ENCODE measurements around the gene NOSIP.

Gene NOSIP

DNA sequence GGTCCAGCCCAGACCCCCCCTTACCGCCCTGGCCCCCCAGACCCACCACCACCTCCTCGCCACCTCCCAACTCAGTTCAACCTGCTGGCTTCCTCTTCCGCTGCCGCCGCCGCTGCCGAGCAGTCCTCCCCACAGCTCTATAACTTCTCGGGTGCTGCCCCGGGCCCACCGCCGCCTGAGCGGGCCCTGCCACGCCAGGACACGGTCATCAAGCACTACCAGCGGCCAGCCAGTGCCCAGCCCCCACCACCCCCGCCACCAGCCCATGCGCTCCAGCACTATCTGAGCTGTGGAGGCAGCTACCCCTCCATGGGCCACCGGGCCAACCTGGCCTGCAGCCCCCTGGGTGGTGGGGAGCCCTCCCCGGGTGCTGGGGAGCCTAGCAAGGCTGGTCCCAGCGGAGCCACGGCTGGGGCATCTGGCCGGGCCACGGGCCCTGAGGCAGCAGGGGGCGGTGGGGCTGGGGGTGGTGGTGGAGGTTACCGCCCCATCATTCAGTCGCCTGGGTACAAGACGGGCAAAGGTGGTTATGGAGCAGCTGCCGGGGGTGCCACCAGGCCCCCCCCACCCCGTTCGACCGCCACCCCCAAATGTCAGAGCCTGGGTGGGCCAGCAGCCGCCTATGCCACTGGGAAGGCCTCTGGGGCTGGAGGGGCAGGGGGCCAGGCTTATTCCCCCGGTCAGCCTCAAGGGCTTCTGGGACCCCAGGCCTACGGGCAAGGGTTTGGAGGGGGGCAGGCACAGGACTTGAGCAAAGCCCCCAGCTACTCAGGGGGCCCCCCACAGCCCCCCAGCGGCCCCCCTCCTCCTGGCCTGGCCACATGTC, 14.8 kb upstream of the NOSIP start:
- no peak for DNase-seq

DNA sequence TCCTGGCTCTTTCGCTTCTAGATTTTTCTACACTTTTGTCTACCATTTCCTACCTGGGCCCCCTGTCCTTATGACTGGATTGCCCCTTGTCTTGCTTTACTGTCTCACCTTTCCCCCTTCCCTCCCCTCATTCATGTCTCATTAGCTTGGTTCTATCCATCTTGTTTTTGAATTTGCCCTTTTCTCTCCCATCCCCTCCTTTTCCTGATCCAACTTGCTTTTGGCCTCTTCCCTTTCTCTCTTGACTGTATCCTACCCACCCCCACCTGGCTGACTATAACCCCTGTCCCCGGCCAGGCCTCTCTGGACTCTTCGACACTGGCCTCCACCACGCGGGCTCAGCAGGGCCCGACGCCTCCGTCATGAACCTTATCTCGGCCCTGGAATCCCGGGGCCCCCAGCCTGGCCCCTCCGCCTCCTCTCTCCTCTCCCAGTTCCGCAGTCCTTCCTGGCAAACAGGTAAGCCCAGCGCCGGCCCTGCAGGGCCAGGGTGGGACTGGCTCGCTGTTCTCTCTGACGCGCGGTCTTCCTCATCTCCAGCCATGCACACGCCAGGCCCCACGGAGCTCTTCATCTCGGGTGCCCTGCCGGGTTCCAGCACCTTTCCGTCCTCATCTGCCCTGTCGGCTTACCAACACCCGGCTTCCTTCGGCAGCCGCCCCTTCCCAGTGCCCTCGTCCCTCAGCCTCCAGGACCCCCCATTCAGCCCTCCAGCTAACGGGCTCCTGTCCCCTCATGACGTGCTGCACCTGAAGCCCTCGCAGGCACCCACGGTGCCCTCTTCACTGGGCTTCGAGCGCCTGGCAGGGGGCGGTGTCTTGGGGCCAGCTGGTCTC, 14.0 kb upstream of the NOSIP start:
- DNase-seq = no peak

DNA sequence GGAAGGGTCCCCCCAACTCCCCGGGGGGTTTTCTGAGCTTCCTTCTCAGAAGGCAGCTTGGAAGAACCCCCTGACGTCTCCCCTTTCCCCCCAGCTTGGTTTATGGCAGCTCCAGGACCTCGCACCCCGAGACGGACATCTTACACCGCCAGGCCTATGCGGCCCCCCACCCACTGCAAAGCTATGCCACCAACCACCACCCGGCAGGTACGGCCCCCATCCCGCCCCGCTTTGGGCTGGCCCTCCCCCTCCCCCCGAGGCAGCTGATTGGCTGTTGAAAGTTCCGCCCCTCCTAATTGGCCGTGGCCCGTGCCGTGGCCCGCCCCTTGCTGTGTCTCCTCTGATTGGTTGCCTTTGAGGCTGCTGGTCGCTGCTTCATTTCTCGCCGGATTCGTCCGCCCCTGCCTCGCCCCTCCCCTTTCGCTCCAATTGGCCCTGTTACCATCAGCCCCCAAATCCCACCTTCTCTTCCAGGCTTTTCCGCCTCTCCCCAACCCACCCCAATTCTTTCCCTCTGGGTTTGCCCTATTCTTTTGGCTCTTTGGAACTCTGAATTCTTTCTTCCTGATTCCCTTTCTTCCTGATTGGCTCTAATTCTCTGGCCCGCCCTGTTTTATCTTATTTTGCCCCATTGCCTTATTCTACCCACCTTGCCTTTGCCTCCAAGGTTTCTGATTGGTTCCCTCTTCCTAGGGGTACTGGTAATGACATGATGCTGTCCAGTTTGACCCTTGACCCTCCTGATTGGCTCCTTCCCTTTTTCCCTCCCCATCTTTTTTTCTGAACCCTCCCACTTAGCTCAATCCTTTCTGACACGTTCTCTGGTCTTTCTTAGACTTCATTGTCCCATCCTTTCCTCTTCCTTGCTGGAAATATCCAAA, 13.1 kb upstream of the NOSIP start:
- DNase-seq = peak; percentile 95

DNA sequence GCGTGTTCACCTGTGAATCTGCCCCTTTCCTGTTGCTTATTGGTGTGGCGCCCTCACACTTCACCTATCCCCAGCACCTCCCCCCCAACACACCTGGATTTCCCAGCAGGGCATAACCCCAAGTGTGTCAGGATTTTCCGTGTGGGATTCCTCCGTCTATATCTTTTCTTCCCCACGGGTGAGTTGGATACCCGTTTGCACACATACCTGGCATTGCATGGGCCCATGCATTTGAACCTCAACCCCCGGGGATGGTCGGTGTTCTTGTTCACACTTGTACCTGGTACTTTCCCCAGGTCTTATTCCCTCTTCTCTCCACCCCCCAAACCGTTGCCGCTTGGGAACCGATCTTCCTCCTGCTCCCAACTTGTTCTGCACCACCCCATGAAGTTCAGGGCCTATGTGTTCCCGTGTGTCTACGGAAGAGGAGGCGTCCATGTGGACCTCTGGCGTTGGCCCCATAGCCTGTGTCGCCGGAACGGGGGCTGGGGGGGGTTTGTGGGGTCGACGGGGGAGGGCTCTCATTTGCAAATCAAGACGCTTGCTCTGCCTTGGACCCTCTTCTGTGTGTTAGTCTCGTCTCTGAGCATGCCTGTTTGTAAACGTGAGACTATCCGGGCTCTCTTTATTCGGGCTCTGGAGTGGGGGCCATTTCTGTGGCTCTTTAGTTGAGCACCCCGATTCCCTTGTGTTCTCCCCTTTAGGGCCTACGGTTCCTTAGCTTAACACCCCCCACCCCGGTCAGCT, 12.3 kb upstream of the NOSIP start:
- peak; percentile 67 for DNase-seq

DNA sequence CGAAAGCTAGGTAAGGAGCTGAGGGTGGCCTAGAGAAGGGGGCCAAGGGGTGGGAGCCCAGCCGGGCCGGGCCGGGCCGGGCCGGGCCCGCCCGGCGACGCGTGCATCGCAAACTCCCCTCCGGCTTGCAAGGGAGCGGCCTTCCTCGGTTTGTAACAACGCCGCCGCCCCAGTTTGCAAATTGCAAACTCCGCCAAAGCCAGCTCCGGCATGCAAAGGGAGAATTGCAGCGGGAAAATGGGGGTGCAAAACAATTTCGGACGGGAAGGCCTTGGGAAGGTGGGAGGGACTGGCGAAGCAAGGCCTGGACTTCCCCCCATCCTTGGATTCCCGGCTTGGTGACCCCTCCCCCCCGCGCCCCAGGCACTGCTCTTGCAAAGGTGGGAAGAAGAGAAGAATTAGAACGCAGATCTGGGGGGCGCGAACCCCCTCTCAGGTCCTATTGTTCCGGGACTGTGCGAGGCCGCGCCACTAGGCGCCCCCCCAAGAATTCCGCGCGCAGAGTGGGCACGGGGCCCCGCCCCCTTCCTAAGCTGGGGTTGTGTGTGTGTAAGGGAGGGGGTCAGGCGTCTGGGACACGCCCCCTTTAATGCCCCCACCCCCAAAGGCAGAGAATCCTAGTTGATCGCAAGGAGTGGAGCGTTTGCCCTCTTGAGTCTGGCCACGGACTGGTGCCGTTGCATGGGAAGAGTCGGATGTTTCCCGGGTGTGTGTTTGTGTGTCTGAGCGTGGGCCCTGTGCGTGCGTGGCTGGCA, 11.6 kb upstream of the NOSIP start:
- peak; percentile 74 for DNase-seq

DNA sequence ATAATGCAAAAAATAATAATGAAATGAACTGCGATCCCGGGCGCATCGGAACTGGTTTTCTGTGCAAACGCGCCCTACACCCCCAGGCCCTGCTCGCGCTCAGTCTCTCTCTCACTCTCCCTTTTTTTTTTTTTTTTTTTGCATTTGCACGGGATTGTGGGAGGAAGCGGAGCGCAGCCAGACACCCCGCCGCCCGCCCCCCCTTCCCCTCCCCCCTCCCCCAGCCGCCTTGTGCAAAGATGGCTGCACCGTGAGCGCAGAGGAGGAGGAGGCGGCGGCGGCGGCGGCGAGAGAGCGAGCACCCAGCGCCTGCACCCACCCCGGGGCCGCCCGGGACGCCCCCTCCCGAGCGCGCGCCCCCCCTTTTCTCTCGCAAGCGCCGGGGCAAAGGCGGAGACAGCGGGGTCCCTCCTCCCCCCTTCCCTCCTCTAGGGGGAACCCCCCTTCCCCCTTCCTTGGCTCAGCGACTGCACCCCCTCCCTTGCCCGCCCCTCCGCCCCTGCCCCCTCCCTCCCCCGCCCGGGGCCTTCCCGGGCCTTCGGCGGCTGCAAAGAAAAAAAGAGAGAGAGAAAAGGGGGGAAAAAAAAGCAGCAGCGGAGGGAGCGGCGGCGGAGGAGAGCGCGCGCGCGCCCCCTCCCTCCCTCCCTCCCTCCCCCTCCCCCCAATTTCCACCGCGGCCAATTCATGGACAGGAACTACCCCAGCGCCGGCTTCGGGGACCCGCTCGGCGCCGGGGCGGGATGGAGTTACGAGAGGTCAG, 10.8 kb upstream of the NOSIP start, which contains the start of gene PRR12:
Gene PRR12, plus strand, starts transcription at position 212 of the 760 bp plus-strand sequence. Its CDS starts 473 bp downstream, at position 685.
- peak; percentile 82 for DNase-seq

DNA sequence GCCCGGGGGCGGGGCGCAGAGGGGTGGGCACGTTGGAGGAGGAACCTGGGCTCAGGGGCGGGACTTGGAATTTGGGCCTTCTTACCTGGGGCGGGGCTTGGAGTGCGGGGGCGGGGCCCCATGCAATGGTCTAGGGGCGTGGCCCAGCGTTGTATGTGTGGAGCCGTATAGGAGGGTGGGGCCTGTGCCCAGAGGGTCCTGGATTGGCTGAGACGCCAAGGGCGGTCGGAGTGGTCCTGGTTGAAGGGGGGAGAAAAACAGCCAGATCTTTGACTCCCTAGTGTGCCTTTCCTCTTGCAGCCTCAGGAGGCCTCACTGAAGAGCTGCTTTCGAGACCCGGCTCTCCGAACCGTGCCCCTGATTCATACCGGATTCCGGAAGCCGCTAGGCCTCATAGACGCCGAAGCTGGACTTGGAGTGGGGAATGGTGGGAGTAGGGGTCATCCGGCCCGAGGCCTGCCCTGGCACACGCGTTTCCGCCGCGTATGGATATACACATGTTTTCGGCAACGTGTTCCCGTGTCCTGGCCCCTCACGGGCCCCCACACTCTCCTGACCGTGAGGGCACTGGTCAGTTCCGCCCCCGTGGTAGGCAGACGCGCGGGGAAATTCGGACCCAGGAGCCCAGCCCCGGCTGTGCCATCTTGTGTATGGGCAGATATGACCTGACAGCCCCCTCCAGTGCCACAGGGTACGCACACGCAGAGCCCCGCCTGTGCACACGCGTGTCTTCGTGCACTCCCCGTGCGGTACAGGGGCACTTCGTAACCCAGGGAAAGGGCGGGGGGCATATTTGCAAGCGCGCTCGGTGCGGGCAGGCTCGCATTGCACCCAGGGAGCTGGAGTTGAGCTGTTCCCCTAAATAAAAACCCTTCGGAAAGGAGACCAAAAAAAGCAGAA, 10.0 kb upstream of the NOSIP start:
- DNase-seq = peak; percentile 93

DNA sequence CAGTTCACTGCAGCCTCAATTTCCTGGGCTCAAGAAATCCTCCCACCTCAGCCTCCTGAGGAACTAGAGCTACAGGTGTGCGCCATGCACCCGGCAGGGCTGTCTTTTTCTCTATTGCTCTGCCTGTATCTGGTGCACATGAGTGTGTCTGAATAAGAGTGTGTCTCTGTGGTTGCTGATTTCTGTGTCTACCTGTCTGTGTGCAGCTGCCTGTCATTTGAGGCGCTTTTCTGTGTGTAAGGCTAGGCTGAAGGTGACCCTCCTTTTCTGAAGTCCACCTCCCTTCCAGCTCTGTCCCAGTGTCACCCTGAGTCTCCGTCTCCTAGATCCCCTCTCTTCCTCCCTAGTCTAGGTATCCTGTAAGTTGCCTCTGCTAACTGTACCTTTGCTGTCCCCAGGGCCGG, 9.1 kb upstream of the NOSIP start:
- DNase-seq = no peak

DNA sequence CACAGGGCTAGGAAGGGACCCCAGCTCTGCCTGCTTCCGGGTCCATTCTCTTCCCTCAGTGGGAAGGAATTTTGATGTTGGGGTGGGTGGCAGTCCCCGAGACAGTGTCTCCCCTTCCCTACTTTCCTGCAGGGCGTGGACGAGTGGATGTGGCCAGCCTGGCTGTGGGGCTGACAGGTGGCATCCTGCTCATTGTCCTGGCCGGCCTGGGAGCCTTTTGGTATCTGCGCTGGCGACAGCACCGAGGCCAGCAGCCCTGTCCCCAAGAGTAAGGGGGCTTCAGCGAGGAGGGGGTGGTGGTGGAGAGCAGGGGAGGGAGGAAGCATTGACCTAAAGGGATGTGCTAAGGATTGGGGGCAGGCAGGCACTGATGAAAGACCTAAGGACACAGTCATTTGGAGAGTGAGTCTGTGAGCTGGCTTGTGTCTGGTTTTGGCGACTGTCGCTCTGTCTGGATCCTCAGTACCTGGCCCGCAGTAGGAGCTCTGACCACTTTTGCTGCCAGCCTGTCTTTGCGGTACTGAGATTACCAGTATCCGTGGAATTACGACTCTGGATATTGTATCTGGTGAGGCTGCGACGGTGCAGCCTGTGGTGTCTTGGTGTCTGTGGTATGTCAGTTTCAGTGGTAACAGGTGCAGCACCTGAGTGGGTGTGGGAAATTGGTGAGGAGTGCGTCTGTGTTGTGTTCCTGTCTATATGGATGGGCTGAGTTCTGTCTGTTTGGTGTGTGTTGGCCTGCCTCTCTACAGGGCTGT, 8.2 kb upstream of the NOSIP start:
- peak; percentile 69 for DNase-seq

DNA sequence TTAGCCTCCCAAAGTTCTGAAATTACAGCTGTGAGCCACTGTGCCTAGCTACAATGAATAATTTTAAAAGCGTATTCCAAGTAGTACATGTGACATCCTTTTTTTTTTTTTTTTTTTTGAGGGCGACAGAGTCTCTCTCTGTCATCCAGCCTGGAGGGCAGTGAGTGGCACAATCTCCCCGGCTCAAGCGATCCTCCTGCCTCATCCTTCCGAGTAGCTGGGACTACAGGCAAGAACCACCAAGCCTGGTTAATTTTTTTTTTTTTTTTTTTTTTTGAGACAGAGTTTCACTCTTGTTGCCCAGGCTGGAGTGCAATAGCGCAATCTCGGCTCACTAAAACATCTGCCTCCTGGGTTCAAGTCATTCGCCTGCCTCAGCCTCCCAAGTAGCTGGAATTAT, 6.9 kb upstream of the NOSIP start:
- no peak for DNase-seq

DNA sequence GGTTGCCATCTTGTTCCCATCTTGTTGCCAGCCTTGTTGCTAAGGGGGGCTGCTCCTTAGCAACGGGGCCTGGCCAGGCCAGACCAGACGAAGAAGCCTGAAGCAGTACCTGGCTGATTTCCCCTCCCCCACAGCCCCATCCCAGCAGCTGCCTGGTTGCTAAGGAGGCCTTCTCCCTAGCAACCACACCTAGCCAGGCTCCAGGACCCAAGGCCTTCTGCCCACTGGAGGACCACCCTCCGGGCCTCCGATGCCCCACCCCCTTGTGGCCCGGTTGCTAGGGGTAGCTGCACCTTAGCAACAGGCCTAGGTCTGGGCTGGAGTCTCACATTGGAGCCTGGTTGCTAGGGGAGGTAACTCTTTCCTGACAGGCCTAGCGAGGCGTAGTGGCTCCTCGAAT, 4.7 kb upstream of the NOSIP start:
- no peak for DNase-seq

DNA sequence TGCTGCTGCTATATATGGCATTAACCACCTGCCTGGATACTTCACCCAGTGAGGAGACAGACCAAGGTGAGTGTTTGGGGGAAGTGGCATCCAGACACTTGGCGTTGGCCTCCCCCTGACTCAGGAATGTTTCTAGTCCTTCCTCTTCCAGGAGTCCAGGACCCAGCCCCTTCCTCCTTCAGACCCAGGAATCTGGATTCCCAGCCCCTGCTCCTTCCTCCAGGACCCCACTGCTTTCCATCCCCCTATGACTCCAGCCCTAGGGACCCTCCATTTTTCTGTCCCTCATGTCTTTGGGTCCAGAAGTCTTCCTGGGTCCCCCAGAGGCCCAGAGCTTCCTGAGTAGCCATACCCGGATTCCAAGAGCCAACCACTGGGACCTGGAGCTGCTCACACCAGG, 2.9 kb upstream of the NOSIP start:
- no peak for DNase-seq

DNA sequence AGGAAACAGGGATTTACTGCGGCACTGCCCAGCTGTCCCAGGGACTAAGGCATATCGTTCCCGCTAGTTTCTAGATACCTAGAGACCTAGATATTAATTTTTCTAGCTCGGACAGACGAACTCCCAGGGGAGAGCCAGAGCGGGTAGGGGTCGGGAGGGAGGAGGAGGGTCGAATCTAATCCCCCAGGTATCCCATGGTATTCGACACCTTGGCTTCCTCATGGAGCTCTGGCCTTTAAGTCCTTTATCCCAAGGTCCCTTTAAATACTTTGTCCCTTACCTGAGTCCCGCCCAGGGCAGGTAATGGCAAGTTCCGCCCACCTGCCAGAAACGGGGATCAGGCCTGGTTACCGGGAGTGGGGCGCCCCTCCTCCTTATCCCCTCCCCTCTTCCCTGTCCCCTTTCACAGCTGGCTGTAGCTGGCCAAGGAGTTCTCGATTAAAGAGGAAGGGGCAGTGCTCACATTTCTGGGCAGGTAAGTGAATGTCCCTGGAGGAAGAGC, 702 bp upstream of the NOSIP start, which contains the start of gene PRRG2:
Gene PRRG2, plus strand, starts transcription at position 310 of the 502 bp plus-strand sequence. CDS start 1,904 bp downstream, outside the sequence.
- no peak for DNase-seq

DNA sequence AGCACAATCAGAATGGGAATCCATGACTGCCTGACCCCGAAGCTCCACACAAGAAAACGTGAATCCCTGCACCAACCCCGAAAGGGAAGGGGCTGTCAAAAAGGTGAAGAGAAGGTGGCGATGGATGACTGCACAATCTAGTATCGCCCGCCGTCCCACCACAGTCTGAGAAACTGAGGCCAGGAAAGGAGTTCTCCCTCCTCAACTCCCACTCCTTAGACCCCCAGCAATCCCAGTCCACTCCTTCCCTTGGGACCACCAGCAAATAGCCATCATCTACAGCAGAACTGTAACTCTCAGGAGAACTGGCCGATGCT, 451 bp downstream of the NOSIP start:
- no peak for DNase-seq

DNA sequence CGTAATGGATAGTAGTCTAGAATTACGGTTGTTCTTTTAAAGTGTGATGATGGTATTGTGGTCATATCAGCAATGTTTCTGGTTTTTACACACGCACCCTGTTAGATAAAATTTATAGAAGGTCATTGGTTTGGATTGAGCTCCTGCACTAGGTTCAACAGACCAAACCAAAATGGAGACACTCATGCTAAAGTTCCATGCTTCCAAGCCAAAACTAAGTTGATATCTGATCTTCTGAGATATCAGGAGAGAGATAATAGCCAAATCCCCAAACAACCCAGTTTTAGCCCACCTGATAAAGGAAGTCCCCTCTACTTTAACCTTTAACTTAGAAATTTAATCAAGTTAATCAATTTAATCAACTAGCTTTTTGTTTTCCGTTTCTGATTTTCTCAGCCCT, 1.2 kb downstream of the NOSIP start:
- DNase-seq = no peak

DNA sequence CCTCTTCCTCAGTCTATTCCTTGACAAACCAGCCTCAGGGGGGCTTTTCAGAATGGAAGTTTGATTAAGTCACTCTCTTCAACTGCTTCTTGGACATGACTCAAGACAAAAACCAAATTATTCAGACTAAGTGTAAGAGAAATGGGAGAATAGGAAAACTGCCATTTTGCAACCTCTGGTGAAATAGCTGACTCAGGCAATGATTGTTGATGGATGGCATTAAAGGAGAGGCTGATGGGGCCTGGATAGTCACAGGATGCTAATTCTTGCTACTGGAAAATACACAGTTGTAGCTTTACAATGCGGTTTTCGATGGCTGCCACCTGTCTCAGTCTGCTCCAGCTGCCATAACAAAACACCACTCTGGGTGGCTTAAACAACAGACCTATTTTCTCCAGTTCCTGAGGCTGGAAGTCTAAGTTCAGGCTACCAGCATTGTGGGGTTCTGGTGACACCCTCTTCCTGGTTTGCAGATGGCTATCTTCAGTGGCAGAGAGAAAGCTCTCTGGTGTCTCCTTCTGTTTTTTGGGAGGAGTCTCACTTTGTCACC, 6.1 kb downstream of the NOSIP start:
- no peak for DNase-seq

DNA sequence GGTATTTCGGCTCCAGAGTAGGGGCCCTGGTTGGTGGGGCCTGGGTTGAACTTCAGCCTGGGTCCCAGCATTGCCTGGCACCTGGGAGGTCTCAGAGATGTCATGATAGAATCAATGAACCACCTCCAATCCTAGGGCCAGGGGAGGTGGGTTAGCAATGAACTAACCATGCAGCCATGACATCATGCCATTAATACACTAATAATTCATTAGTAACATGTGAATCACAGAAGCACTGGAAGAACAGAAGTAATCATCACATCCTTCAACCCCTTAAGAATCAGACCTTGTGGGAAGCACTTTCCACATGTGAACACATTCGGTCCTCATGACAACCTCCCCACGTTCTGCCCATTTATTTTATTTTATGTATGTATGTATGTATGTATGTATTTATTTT, 6.9 kb downstream of the NOSIP start:
- no peak for DNase-seq

DNA sequence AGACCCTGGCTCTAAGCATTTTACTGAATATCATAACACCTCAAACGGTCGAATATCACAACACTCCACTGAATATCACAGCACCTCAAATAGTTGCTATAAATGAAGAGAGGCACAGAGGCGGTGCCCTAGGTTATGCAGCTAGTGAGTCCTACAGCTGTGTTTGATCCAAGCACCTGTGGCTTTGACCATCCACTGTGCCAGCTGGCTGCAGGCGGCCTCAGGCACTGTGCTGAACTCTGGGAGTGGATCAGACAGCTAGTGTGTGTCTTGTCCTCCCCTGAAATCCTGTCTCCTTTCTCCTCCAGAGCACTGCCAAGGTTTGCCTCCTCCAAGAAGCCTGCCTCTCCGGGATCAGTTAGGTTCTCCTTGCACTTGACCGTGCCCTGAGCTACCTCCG, 7.3 kb downstream of the NOSIP start:
- no peak for DNase-seq

All from activated CD8-positive, alpha-beta memory T cell treated with anti-CD3 and anti-CD28 coated beads, Interleukin-2, amount 50 U/mL, for 48 hours (primary cell).